ENCODE measurements around the gene SLC35A5.

Gene SLC35A5

GRCh38 chr3:112579232-112579631 lies 17.4 kb downstream of the SLC35A5 start:
- no peak for DNase-seq

GRCh38 chr3:112579697-112580096 lies 17.9 kb downstream of the SLC35A5 start:
- DNase-seq: no peak

- DNase-seq: peak in 1 of 2 experiments; percentile 71
Observed at GRCh38 chr3:112582244-112582874, 20.5 kb downstream of the SLC35A5 start.

- DNase-seq: no peak
Observed at GRCh38 chr3:112583105-112583504, 21.3 kb downstream of the SLC35A5 start.

GRCh38 chr3:112585782-112586181 lies 23.9 kb downstream of the SLC35A5 start:
- no peak for DNase-seq

GRCh38 chr3:112587336-112587735 lies 25.5 kb downstream of the SLC35A5 start:
- no peak for DNase-seq

- DNase-seq: no peak
Observed at GRCh38 chr3:112593258-112593657, 31.4 kb downstream of the SLC35A5 start.

GRCh38 chr3:112594856-112595255 lies 33.0 kb downstream of the SLC35A5 start:
- DNase-seq: no peak

- DNase-seq: no peak
Observed at GRCh38 chr3:112597945-112598344, 36.1 kb downstream of the SLC35A5 start.

GRCh38 chr3:112598731-112599130 lies 36.9 kb downstream of the SLC35A5 start:
- DNase-seq: no peak

- DNase-seq: no peak
Observed at GRCh38 chr3:112602217-112602838, 40.5 kb downstream of the SLC35A5 start.

GRCh38 chr3:112604536-112604935 lies 42.7 kb downstream of the SLC35A5 start:
- peak in 1 of 2 experiments; percentile 65 for DNase-seq

GRCh38 chr3:112605285-112605684 lies 43.4 kb downstream of the SLC35A5 start:
- peak in 1 of 2 experiments; percentile 22 for DNase-seq

GRCh38 chr3:112606098-112606497 lies 44.3 kb downstream of the SLC35A5 start:
- DNase-seq: no peak

- DNase-seq: no peak
Observed at GRCh38 chr3:112607863-112608262, 46.0 kb downstream of the SLC35A5 start.

- no peak for DNase-seq
Observed at GRCh38 chr3:112610121-112610520, 48.3 kb downstream of the SLC35A5 start.

GRCh38 chr3:112611752-112612515 lies 50.1 kb downstream of the SLC35A5 start:
- no peak for DNase-seq

GRCh38 chr3:112615989-112616731 lies 54.3 kb downstream of the SLC35A5 start:
- DNase-seq: no peak

- no peak for DNase-seq
Observed at GRCh38 chr3:112617285-112617684, 55.4 kb downstream of the SLC35A5 start.

GRCh38 chr3:112619295-112619694 lies 57.5 kb downstream of the SLC35A5 start:
- DNase-seq: no peak

- no peak for DNase-seq
Observed at GRCh38 chr3:112623213-112623612, 61.4 kb downstream of the SLC35A5 start.

- no peak for DNase-seq
Observed at GRCh38 chr3:112623717-112624116, 61.9 kb downstream of the SLC35A5 start.

- DNase-seq: no peak
Observed at GRCh38 chr3:112627419-112627818, 65.6 kb downstream of the SLC35A5 start.
